Suppressor macrophage treated with lipopolysaccharide for 1 hour (primary cell): ENCODE data around the gene ACADM.
"Not testable (repeated sequence)": the region's sequence is repeated elsewhere in the genome, so short reads cannot be mapped to it uniquely, and the experiment has no call there.

Experiments used
- DNase-seq, 3 donors: peaks; one replicate each; pipeline ENCODE4 v3.0.0-alpha.2; 2020 to 2022

ACADM gene

DNA sequence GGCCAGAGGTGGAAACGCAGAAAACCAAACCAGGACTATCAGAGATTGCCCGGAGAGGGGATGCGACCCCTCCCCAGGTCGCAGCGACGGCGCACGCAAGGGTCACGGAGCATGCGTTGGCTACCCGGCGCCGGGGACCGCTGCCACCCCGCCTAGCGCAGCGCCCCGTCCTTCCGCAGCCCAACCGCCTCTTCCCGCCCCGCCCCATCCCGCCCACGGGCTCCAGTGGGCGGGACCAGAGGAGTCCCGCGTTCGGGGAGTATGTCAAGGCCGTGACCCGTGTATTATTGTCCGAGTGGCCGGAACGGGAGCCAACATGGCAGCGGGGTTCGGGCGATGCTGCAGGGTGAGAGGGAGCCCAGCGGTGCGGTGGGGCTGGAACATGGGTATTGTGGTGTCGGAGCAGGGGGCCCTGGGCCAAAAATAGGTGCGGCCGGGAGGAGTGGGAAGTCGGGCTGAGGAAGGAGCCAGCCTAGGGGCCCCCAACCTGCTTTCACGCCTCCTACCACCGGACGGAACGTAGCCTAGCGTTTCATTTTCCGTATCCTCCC is at the start of gene ACADM:
Gene ACADM (plus strand): TSS at position 238 of the 551 bp plus-strand sequence. CDS start 79 bp downstream, at position 317.
- peak; percentile 95 to 98 (median 98) for DNase-seq

- no peak for DNase-seq
Observed at GRCh38 chr1:75677443-75677842, 47.1 kb upstream of the ACADM start.

DNA sequence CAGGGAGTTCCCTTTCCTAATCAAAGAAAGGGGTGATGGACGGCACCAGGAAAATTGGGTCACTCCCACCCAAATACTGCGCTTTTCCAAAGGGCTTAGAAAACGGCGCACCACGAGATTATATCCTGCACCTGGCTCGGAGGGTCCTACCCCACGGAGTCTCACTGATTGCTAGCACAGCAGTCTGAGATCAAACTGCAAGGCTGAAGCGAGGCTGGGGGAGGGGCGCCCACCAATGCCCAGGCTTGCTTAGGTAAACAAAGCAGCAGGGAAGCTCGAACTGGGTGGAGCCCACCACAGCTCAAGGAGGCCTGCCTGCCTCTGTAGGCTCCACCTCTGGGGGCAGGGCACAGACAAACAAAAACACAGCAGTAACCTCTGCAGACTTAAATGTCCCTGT is 46.5 kb upstream of the ACADM start:
- not testable (repeated sequence) for DNase-seq

GRCh38 chr1:75690547-75690946 is 34.0 kb upstream of the ACADM start:
- DNase-seq = no peak

- no peak for DNase-seq
Observed at GRCh38 chr1:75693551-75693950, 31.0 kb upstream of the ACADM start.

- DNase-seq = no peak
Observed at GRCh38 chr1:75696000-75696399, 28.5 kb upstream of the ACADM start.

- DNase-seq = no peak
Observed at GRCh38 chr1:75707191-75707590, 17.3 kb upstream of the ACADM start.

DNA sequence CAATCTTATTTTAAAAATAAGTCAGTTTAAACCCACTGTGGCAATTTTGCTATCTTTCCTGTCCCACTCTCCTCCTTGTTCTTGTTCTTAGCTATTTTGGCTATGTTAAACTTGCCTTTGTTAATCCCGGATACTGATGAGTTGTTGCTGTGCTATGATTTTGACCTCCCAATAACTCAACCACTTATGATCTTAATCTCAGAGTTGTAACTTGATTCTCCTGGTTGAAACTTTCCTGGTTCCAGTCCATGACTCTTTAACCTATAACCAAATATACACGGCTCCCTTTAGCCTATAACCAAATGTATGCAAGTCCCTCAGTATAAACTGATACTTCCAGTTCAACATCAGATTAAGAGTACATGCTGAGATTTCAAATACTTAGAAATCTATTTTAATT is 15.6 kb upstream of the ACADM start:
- no peak for DNase-seq

- peak in 2 of 3 donors; percentile 8 to 28 for DNase-seq
Observed at GRCh38 chr1:75710832-75711231, 13.7 kb upstream of the ACADM start.

DNA sequence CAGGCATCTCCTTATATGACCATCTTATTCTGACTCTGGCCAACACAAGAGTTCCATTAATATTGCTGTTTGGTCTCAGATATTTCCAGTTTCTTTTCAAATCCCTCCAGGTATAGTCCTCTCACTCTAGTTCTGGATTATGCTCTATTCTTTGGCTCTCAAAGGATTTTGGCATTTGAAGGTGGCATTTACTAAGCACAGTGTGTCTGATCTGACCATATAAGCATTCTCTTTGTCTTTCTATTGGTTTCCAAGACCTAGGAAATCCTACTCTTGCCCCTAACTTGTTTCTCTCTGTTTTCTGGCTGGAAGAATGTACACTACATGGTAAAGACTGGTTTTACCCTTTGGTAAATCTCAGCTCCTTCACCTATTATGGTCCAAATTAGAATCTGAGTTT is 12.7 kb upstream of the ACADM start:
- DNase-seq = no peak

DNA sequence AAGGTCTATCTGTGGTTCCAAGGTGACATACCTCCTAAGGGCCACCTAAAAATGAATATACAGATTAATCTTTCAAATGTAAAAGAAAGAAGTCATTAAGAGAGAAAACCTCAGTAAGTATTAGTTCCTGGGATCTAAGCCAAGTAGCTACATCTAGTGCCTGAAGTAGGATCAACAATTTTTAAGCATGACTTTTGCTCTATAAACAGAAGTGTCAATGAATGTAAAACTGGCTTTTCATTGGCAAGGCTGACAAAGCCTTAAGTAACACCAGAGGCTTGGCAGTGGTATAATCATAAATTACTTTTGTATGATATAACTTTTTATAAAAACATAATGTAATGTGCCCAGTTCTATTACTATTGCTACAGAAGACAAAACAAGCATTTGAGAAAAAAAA is 12.2 kb upstream of the ACADM start:
- no peak for DNase-seq

DNA sequence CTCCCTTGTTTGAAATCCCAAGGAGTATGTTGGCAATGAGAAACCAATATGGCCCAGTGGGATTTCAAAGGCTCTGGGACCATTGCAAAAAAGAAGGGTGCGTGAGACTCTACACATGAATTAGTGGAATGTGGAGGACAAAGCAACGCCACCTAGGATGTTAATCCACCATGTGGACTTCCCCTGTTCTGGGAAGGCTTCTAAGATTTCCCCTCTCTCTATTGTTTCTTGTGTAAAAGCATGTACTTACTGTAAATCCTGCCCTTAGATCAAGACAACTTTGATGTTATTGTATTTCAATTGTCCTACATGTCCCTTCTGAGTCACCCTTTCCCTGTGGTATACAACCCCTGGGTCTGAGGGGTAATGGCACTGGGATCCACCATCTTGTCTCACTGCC is 4.7 kb upstream of the ACADM start:
- no peak for DNase-seq

GRCh38 chr1:75720325-75720724 is 4.2 kb upstream of the ACADM start:
- DNase-seq = no peak

DNA sequence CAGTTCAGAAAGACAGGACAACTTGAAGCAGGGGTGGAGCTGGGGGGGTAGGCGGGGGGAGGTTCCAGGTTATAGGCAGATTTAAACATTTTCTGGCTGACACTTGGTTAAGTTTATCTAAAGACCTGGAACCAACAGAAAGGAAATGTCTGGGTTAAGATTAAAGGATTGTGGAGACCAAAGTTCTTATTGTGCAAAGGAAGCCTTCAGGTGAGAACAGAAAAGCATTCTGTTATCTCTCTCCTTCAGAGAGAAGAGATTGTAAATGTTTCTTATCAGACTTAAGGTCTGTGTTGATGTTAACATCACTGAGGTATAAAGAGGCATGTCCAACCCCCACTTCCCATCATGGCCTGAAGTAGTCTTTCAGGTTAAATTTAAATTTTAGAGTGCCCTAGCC is 3.7 kb upstream of the ACADM start:
- DNase-seq = no peak

GRCh38 chr1:75722246-75722645 is 2.3 kb upstream of the ACADM start:
- not testable (repeated sequence) for DNase-seq

DNA sequence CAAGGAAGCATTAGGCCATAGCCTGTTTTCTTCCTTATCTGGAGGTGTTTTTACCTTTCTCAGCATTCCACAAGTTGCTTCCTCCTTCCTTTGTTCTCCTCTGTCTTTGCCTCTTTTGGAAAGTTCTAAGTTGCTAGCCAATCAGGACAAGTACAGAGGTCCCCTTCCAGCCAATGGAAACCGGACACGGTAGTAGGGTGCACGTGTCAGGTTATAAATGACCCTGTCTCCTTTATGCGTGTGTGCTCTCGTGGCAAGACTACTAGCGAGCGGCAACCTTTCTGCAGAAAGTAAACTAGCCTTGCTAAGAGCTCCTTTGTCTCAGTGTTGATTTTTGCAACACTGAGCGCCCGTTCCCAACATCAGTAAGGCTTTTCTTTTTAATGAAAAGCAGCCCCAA is 1.5 kb upstream of the ACADM start:
- no peak for DNase-seq

DNA sequence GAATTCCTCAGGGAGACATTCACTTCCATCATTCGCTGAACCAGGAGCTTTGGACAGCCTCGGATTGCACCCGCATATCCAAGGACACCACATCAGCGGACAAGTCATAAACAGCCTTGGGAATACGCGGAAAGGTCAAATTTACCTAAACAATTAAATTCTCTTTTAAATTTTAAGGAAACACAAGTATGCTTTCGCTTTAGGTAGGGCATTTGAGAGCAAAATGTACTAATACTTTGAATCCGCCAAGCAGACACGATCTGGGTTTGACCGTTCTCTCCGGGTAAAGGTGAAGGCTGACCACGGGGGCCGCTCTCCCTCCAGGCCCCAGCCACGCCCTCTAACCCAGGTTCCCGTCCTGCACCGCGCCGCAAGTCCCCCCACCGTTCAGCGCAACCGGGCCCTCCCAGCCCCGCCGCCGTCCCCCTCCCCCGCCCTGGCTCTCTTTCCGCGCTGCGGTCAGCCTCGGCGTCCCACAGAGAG is 479 bp upstream of the ACADM start:
- DNase-seq = peak; percentile 57 to 80 (median 64)

DNA sequence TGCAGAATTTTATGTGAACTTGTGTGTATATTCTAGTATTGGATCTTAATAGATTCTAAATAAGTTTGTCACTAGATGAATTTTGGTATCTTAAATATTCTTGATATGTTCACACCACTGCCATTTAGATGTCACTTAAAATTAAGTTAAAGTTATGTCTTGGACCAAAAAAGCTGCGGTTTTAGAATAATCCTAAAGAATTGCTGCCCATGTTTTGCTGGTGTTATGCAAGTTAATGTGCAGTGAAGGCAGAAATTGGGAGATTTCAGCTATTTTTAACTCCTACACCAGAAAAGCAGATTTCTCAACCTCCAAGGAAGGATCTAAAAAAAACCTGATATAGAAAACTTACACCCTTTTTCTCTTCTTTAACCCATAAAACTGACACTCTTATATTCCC is 757 bp downstream of the ACADM start:
- peak; percentile 5 to 26 (median 25) for DNase-seq

DNA sequence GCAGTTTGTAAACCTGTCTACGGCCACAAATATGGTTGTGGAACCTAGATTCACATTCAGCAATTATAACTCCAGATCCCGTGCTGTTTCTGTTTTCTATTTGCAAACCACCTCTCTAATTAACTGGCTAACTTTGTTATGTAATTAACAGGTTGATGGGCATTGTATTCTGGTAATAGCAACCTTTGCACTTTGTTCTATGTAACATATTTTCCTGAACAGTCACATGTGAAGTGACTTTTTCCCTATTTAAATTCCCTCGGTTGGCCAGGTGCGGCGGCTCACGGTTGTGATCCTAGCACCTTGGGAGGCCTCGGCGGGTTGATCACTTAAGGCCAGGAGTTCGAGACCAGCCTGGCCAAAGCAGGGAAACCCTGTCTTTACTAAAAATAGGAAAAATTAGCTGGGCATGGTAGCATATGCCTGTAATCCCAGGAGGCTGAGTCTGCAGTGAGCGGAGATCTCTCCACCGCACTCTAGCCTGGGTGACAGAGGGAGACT is 1.4 kb downstream of the ACADM start:
- no peak for DNase-seq

DNA sequence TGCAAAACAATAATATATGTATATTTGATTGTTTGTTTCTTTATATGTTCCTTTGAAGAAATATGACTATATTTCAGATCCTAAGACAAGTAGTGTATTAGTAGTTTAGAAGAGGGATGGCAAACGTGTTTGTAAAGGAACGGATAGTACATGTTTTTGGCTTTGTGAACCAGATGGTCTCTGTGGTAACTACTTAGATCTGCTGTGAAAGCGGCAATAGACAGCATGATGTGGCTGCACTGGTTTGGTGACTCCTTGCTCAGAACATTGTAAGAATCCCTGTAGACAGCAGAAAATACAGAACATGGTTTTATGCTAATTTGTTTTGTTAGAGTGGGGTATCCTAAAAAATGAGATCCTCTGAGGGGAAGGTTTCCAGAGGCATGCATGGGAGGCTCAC is 3.1 kb downstream of the ACADM start:
- no peak for DNase-seq

DNA sequence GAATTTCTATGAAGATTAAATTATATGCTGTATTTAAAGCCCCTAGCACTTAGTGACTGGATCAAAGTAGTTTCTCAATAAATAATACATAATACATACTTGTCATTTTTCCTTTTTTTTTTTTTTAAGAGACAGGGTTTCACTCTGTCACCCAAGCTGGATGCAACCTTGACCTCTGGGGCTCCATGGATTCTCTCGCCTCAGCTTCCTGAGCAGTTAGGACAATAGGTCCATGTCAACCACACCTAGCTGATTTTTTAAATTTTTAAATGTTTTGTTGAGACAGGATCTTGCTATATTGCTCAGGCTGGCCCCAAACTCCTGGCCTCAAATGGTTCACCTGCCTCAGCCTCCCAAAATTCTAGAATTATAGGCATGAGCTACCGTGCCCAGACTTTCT is 5.9 kb downstream of the ACADM start:
- DNase-seq = no peak

DNA sequence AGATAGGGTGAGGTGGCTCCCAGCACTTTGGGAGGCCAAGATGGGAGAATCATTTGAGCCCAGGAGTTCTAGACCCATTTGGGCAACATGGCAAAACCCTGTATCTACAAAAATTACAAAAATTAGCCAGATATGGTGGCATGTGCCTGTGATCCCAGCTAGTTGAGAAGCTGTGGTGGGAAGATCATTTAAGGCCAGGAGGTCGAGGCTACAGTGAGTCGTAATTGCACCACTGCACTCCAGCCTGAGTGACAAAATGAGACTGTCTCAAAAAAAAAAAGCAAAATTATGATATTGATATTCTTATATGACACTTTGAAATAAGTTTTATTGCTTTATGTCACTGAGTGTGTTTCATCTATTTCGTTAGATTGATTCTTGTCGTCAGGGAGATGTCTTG is 7.4 kb downstream of the ACADM start:
- DNase-seq = no peak

GRCh38 chr1:75732703-75733102 is 8.2 kb downstream of the ACADM start:
- DNase-seq = no peak

DNA sequence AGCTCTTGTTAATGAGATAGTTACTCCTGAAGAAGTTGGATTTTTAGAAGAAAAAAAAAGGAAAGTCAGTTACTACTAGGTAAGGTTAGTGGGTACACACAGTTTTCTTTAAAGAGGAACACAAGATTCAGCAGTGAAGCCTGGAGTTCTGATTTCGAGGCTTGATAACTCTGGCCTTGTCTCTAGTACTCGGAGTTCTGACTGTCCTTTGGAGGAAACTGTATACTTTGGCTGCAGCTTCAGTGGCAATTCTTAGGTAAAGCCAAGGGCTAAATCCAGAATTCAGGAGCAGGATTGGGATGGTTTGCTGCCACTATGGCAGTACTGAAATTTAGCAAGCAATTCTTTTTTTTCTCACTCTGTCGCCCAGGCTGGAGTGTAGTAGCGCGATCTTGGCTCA is 9.2 kb downstream of the ACADM start:
- DNase-seq = no peak

- DNase-seq = no peak
Observed at GRCh38 chr1:75736016-75736415, 11.5 kb downstream of the ACADM start.
